CD4-positive, alpha-beta T cell (primary cell): ENCODE measurements around the gene RABL3. TPM values are rescaled to one million over a fixed set of nuclear protein-coding genes. Genes with fewer than 3 reads are reported as not detected.
"Not testable (repeated sequence)": the region's sequence is repeated elsewhere in the genome, so short reads cannot be mapped to it uniquely, and the experiment has no call there.

Source experiments
- ATAC-seq: fragments of 200-7000 bp; cut with Tn5 transposase; one replicate; pipeline ENCODE4 v1.10.0; 2022; ENCODE audit warnings: mild to moderate bottlenecking; ENCODE audit not compliant: poor library complexity
- CTCF ChIA-PET: fragments of 350-600 bp; sonication (Branson Sonifier 250); formaldehyde crosslinking; loops from one replicate; lab custom pipeline; 2021; ENCODE audit warnings: antibody characterized with exemption, inconsistent platforms; lab: Charles Lee
- POLR2A ChIA-PET: fragments of 350-600 bp; sonication (Branson Sonifier 250); formaldehyde crosslinking; loops from one replicate; lab custom pipeline; 2021; ENCODE audit warnings: antibody characterized with exemption, inconsistent platforms; lab: Charles Lee
- DNase-seq, 14 experiments: peaks; one replicate each; pipeline ENCODE4 v3.0.0-alpha.2; 2013 to 2020; ENCODE audit warnings: mixed read lengths in 2 of 14
- H3K27ac ChIP-seq, 2 donors: one replicate each; pipeline versions ENCODE4 v1.5.1 to v1.7.0; 2013; ENCODE audit warnings: low read length in 2 of 2, low read depth in 1 of 2, mild to moderate bottlenecking in 1 of 2
- H3K27me3 ChIP-seq, 2 experiments: 1 replicate in 1 of 2; 2 replicates in 1 of 2; pipeline versions ENCODE4 v1.6.1 to v1.7.0; 2013; ENCODE audit warnings: low read length in 2 of 2, control low read depth in 1 of 2, mild to moderate bottlenecking in 1 of 2, moderate library complexity in 1 of 2; ENCODE audit not compliant: insufficient read depth in 2 of 2, control insufficient read depth in 1 of 2
- H3K36me3 ChIP-seq: one replicate; pipeline ENCODE4 v1.6.1; 2013; ENCODE audit warnings: low read length, control low read depth; ENCODE audit not compliant: insufficient read depth
- H3K4me1 ChIP-seq: one replicate; pipeline ENCODE4 v1.6.1; 2013; ENCODE audit warnings: low read length, control low read depth; ENCODE audit not compliant: insufficient read depth
- H3K4me3 ChIP-seq: one replicate; pipeline ENCODE4 v1.5.1; 2013; ENCODE audit warnings: mild to moderate bottlenecking, low read length, moderate library complexity
- H3K9me3 ChIP-seq, 2 experiments: 1 replicate in 1 of 2; 2 replicates in 1 of 2; pipeline versions ENCODE4 v1.6.1 to v1.7.0; 2013; ENCODE audit warnings: low read length in 2 of 2, mild to moderate bottlenecking in 2 of 2, control low read depth in 1 of 2, moderate library complexity in 1 of 2; ENCODE audit not compliant: control insufficient read depth in 1 of 2, insufficient read depth in 1 of 2
- H3K27ac Mint-ChIP-seq: one replicate; pipeline ENCODE4 v1.8.0; 2020; ENCODE audit warnings: mixed read lengths
- H3K27me3 Mint-ChIP-seq: one replicate; pipeline ENCODE4 v1.8.0; 2021; ENCODE audit warnings: mixed read lengths
- H3K36me3 Mint-ChIP-seq: one replicate; pipeline ENCODE4 v1.8.0; 2021; ENCODE audit warnings: low read depth, mixed read lengths
- H3K4me1 Mint-ChIP-seq: one replicate; pipeline ENCODE4 v1.8.0; 2021; ENCODE audit warnings: low read depth, mixed read lengths
- H3K4me3 Mint-ChIP-seq: one replicate; pipeline ENCODE4 v1.8.0; 2020; ENCODE audit warnings: mild to moderate bottlenecking, mixed read lengths
- H3K9me3 Mint-ChIP-seq: one replicate; pipeline ENCODE4 v1.8.0; 2020; ENCODE audit warnings: mixed read lengths
- intact Hi-C, 2 experiments: fragments of 100-400 bp; cut with DNase I in 1 of 2; cut with micrococcal nuclease in 1 of 2; formaldehyde crosslinking; loops; one replicate each; pipeline versions ENCODE4 v1.15.1 to v1.9.0; 2023 to 2025; cut with DNase I, micrococcal nuclease
- total RNA-seq, 174 experiments: library from RNA in 2 of 174; stranded (reverse) in 2 of 174; gene quantifications; one replicate each; pipeline ENCODE4 v1.2.3 and lab custom pipeline; 2021 to 2026
- TF ChIP-seq, protein P1 (sequence below): fragments of 200-600 bp; IDR thresholded peaks from one replicate; pipeline ENCODE4 v1.8.0; 2022; ENCODE audit warnings: antibody characterized with exemption, mild to moderate bottlenecking

RABL3 gene
- total RNA-seq, 2 experiments from 2014 or later = 12.9 to 13.6 TPM

DNA sequence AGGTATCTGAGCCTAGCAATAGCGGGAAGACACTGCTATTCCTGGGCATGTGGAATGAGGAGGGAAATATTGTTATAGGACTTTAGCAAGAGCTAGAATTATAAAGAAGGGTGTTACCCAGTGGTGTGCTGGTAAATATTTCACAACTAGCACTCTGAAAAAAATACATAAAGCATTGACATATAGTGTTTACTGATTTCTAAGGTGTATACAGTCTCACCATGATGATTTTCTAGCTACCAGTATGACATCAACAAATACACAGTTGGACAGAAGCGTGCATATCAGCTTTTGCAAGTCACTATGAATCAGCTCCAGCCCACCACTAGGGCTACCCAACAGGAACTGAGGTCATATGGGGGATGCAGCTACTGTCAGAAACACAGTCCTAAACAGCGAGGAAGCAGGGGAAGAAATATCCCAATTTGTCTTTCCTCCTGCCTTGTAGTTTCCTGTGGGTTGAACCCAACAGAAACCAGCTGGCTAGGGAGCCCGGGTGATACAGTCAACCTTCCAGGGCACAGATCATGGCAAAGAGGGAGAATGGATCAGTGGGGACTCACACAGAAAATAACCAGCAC is 99.9 kb downstream of the RABL3 start:
- Histone ChIP-seq H3K36me3 (no peaks in the 10 kb centered on the region), H3K27me3 (no peaks in the 10 kb centered on the region), H3K4me1 (peaks cover 2% of the 10 kb centered on the region), H3K27ac (no peak overlapping the region), H3K9me3 (no peaks in the 10 kb centered on the region), H3K4me3 (no peak overlapping the region)
- no peak overlapping the region for H3K4me3 Mint-ChIP-seq
- H3K27ac Mint-ChIP-seq = no peak overlapping the region
- ChIA-PET POLR2A (interaction anchor here (1.1 kb wide), 1 partner anchor 101 kb away, joined by 3 read pairs; no protein-coding TSS in a partner anchor), CTCF (no interaction called here)
- intact Hi-C loops = no loop called here
- TF ChIP-seq, protein P1, sequence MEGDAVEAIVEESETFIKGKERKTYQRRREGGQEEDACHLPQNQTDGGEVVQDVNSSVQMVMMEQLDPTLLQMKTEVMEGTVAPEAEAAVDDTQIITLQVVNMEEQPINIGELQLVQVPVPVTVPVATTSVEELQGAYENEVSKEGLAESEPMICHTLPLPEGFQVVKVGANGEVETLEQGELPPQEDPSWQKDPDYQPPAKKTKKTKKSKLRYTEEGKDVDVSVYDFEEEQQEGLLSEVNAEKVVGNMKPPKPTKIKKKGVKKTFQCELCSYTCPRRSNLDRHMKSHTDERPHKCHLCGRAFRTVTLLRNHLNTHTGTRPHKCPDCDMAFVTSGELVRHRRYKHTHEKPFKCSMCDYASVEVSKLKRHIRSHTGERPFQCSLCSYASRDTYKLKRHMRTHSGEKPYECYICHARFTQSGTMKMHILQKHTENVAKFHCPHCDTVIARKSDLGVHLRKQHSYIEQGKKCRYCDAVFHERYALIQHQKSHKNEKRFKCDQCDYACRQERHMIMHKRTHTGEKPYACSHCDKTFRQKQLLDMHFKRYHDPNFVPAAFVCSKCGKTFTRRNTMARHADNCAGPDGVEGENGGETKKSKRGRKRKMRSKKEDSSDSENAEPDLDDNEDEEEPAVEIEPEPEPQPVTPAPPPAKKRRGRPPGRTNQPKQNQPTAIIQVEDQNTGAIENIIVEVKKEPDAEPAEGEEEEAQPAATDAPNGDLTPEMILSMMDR = no peak
- DNase-seq (peak in 2 of 14 experiments; percentile 7 to 8), ATAC-seq (no peak)
- no peaks in the 10 kb centered on the region for H3K36me3 Mint-ChIP-seq
- H3K27me3 Mint-ChIP-seq = peaks cover 4% of the 10 kb centered on the region
- peaks cover 3% of the 10 kb centered on the region for H3K9me3 Mint-ChIP-seq
- peaks cover 16% of the 10 kb centered on the region for H3K4me1 Mint-ChIP-seq

DNA sequence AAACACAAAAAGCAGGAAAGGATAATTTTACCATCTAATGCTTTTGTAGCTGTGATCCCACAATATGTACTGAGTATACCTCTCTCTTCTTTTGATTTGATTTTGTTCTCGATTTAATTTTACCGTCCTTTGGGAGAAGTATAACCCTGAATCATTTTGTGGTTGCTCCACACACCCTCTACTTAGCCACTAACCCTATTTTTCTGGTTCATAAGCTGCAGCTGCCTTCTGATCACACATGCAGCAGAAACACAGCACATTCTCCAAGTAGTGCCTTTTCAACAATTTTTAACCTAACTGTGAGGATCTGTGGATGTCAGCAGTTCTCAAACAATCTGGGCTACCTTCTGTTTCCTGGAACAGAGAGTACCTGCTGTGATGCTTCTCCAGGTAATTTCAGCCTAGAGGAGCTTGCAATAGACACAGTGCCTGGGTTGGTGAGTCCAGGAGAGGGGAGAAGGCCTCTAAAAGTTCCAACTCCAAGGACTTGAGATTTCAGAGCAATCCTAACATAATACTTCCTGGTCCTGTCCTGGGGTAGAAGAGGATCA is 100.5 kb downstream of the RABL3 start:
- intact Hi-C loops = no loop called here
- H3K4me3 Mint-ChIP-seq = no peak overlapping the region
- ChIA-PET CTCF (no interaction called here), POLR2A (interaction anchor here (1.1 kb wide), 1 partner anchor 101 kb away, joined by 3 read pairs; no protein-coding TSS in a partner anchor)
- ATAC-seq = no peak
- Histone ChIP-seq H3K36me3 (no peaks in the 10 kb centered on the region), H3K4me1 (peaks cover 2% of the 10 kb centered on the region), H3K9me3 (no peaks in the 10 kb centered on the region), H3K4me3 (no peak overlapping the region), H3K27me3 (no peaks in the 10 kb centered on the region), H3K27ac (no peak overlapping the region)
- TF ChIP-seq, protein P1 = no peak
- no peaks in the 10 kb centered on the region for H3K36me3 Mint-ChIP-seq
- H3K9me3 Mint-ChIP-seq = peaks cover 3% of the 10 kb centered on the region
- DNase-seq = no peak
- peaks cover 16% of the 10 kb centered on the region for H3K4me1 Mint-ChIP-seq
- peaks cover 4% of the 10 kb centered on the region for H3K27me3 Mint-ChIP-seq
- H3K27ac Mint-ChIP-seq = no peak overlapping the region

DNA sequence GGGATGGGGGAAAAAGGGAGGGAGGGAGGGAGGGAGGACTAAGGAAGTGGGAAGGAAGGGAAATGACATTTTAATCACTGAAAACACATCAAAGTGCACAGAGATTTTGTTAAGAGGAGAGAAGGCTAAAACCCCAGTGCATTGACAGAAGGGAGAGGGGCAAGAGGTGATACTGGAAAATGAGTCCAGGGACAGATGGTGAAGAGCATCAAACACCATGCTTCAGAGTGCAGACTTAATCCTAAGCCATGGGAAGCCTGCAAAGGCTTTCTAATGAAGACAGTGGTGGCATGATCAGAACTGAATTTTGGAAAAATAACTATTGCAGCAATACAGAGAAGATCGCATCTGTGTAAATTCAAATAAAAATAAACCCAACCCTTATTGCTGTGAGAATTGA is 102.1 kb downstream of the RABL3 start:
- Histone ChIP-seq H3K36me3 (no peaks in the 10 kb centered on the region), H3K27ac (no peak overlapping the region), H3K4me1 (peaks cover 2% of the 10 kb centered on the region), H3K4me3 (no peak overlapping the region), H3K27me3 (no peaks in the 10 kb centered on the region), H3K9me3 (no peaks in the 10 kb centered on the region)
- Mint-ChIP-seq H3K27ac (no peak overlapping the region), H3K9me3 (peaks cover 3% of the 10 kb centered on the region), H3K27me3 (peaks cover 4% of the 10 kb centered on the region), H3K36me3 (no peaks in the 10 kb centered on the region), H3K4me3 (no peak overlapping the region), H3K4me1 (peaks cover 16% of the 10 kb centered on the region)
- intact Hi-C loops = no loop called here
- ATAC-seq = no peak
- CTCF ChIA-PET = no interaction called here
- TF ChIP-seq, protein P1 = no peak
- POLR2A ChIA-PET = no interaction called here
- DNase-seq = no peak

DNA sequence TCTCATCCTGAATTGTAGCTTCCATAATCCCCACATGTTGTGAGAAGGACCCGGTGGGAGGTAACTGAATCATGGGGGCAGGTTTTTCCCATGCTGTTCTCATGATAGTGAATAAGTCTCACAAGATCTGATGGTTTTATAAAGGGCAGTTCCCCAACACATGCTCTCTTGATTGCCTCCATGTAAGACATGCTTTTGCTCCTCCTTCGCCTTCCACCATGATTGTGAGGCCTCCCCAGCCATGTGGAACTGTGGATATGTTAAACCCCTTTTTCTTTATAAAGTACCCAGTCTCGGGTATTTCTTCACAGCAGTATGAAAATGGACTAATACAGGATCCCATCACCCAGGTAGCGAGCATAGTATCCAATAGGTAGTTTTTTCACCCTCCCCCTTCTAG is 103.5 kb downstream of the RABL3 start:
- peaks cover 16% of the 10 kb centered on the region for H3K4me1 Mint-ChIP-seq
- H3K27me3 Mint-ChIP-seq, H3K4me3 ChIP-seq, H3K36me3 Mint-ChIP-seq, intact Hi-C loops, H3K27ac Mint-ChIP-seq, H3K27me3 ChIP-seq, DNase-seq, H3K9me3 ChIP-seq, ATAC-seq, H3K4me1 ChIP-seq, H3K4me3 Mint-ChIP-seq, H3K27ac ChIP-seq, POLR2A ChIA-PET, CTCF ChIA-PET, H3K9me3 Mint-ChIP-seq, H3K36me3 ChIP-seq: not testable (repeated sequence)
